Sigmoid colon (tissue), 4 donors: ENCODE data around the gene SSU72.

Experiments
- CTCF ChIP-seq, 4 experiments: fragments of 450-650 bp in 3 of 4; fragments of 200-600 bp in 1 of 4; IDR thresholded peaks; one replicate each; pipeline ENCODE4 v1.5.1; 2016 to 2019; ENCODE audit warnings: antibody characterized with exemption in 4 of 4, mild to moderate bottlenecking in 3 of 4, moderate library complexity in 2 of 4
- EP300 ChIP-seq, 4 donors: sonication (generic); formaldehyde crosslinking; IDR thresholded peaks; one replicate each; pipeline ENCODE4 v1.6.1; 2017; ENCODE audit warnings: antibody characterized with exemption in 4 of 4
- POLR2AphosphoS5 ChIP-seq, 4 donors: sonication (generic); formaldehyde crosslinking; IDR thresholded peaks; one replicate each; pipeline ENCODE4 v1.6.1; 2017; ENCODE audit warnings: antibody characterized with exemption in 4 of 4

GRCh38 chr1:1597275-1597930 lies 22.7 kb upstream of the SSU72 start:
- TF ChIP-seq CTCF (IDR thresholded peaks at IDR 0.05) (no peak), EP300 (IDR thresholded peaks at IDR 0.05) (no peak), POLR2AphosphoS5 (IDR thresholded peaks at IDR 0.05) (no peak)
